Measurements from ENCODE around the gene C5.

- TF ChIP-seq POLR2AphosphoS5 (IDR thresholded peaks at IDR 0.05) (no peak), EP300 (IDR thresholded peaks at IDR 0.05) (no peak), POLR2A (IDR thresholded peaks at IDR 0.05; ENCODE audit: low read depth) (no peak)
- TF ChIP-seq, protein P1, sequence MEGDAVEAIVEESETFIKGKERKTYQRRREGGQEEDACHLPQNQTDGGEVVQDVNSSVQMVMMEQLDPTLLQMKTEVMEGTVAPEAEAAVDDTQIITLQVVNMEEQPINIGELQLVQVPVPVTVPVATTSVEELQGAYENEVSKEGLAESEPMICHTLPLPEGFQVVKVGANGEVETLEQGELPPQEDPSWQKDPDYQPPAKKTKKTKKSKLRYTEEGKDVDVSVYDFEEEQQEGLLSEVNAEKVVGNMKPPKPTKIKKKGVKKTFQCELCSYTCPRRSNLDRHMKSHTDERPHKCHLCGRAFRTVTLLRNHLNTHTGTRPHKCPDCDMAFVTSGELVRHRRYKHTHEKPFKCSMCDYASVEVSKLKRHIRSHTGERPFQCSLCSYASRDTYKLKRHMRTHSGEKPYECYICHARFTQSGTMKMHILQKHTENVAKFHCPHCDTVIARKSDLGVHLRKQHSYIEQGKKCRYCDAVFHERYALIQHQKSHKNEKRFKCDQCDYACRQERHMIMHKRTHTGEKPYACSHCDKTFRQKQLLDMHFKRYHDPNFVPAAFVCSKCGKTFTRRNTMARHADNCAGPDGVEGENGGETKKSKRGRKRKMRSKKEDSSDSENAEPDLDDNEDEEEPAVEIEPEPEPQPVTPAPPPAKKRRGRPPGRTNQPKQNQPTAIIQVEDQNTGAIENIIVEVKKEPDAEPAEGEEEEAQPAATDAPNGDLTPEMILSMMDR (IDR thresholded peaks at IDR 0.05) = no peak
These were observed 19.3 kb upstream of the C5 start for GRCh38 chr9:121069396-121069795.
